T-helper 1 cell treated with Interleukin-12 subunit alpha and Interleukin-12 subunit beta and Interleukin-4 antibody, amounts not matched to agents 30 μg/mL and 1 μg/mL, for 36 hours (primary cell): ENCODE data around the gene ZNF710.

Experiments
- H3K27ac Mint-ChIP-seq: one replicate; pipeline ENCODE4 v1.8.0; 2021; ENCODE audit warnings: mild to moderate bottlenecking, mixed read lengths
- H3K27me3 Mint-ChIP-seq: one replicate; pipeline ENCODE4 v1.8.0; 2021; ENCODE audit warnings: low read depth, mixed read lengths
- H3K36me3 Mint-ChIP-seq: one replicate; pipeline ENCODE4 v1.8.0; 2021; ENCODE audit warnings: low read depth, mixed read lengths
- H3K4me1 Mint-ChIP-seq: one replicate; pipeline ENCODE4 v1.8.0; 2021; ENCODE audit warnings: low read depth, mixed read lengths
- H3K4me3 Mint-ChIP-seq: one replicate; pipeline ENCODE4 v1.8.0; 2021; ENCODE audit warnings: mild to moderate bottlenecking, moderate library complexity, mixed read lengths
- H3K9me3 Mint-ChIP-seq: one replicate; pipeline ENCODE4 v1.8.0; 2021; ENCODE audit warnings: mixed read lengths

The ZNF710 gene

GRCh38 chr15:90074916-90075315, 73.8 kb downstream of the ZNF710 start:
- H3K9me3 Mint-ChIP-seq: no peaks in the 10 kb centered on the region
- no peak overlapping the region for H3K4me3 Mint-ChIP-seq
- no peaks in the 10 kb centered on the region for H3K27me3 Mint-ChIP-seq
- no peak overlapping the region for H3K27ac Mint-ChIP-seq
- peaks cover 3% of the 10 kb centered on the region for H3K4me1 Mint-ChIP-seq
- H3K36me3 Mint-ChIP-seq: peaks cover 5% of the 10 kb centered on the region

DNA sequence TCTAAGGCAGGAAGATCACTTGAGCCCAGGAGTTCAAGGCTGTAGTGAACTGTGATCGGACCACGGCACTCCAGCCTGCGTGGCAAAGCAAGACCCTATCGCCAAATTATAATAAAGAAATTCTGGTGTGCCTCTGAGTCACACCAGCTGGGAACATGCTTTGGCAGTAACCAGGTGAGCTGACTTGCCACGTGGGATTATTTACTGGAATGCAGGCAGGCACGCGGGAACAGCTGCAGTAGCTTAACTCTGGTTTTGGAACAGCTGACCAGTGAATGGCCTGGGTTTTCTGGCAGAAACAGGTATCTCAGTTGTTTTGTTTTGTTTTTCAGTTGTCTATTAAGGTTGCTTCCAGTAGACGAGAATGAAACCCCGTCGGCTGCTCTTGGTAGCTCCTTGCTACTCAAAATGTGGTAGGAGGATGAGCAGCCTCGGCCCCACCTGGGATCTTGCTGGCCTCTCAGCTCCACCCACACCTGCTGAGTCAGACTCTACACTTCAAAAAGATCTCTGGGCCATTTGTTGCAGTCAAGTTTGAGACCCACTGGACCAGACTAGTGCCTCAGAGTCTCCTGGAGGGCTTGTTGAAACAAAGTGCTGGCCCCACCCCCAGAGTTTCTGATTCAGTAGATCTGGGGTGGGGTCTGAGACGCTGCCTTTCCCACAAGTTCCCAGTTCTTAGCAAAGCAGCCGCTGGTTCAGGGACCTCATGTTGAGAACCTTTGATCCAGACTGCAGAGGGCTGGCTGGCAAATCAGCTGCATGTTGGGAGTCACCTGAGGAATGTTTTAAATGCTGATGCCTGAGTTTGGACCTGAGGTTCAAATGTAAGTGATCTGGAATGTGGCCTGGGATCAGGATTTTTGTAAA, 74.5 kb downstream of the ZNF710 start:
- H3K4me3 Mint-ChIP-seq: no peak overlapping the region
- H3K9me3 Mint-ChIP-seq: no peaks in the 10 kb centered on the region
- no peaks in the 10 kb centered on the region for H3K27me3 Mint-ChIP-seq
- H3K4me1 Mint-ChIP-seq: peaks cover 3% of the 10 kb centered on the region
- H3K27ac Mint-ChIP-seq: no peak overlapping the region
- H3K36me3 Mint-ChIP-seq: peaks cover 6% of the 10 kb centered on the region

DNA sequence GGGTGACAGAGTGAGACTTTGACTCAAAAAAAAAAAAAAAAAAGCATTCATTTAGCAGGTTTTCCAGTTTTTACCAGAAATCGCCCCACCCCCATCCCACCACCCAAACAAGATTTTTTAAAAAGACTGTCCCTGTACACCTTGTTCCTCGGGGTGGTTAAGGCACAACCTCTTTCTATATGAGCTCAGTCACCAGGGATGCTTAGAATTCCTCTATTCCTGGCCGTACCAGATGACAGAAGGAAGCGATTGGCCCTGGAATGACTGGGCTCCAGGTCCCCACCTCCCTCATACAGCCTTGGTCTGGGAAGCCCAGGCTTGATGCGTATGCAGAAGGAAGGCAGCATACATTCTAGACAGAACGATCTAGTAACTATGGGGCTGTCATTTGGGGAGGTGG, 75.6 kb downstream of the ZNF710 start:
- no peaks in the 10 kb centered on the region for H3K27me3 Mint-ChIP-seq
- no peaks in the 10 kb centered on the region for H3K4me1 Mint-ChIP-seq
- H3K36me3 Mint-ChIP-seq: peaks cover 10% of the 10 kb centered on the region
- no peaks in the 10 kb centered on the region for H3K9me3 Mint-ChIP-seq
- H3K4me3 Mint-ChIP-seq: no peak overlapping the region
- no peak overlapping the region for H3K27ac Mint-ChIP-seq

DNA sequence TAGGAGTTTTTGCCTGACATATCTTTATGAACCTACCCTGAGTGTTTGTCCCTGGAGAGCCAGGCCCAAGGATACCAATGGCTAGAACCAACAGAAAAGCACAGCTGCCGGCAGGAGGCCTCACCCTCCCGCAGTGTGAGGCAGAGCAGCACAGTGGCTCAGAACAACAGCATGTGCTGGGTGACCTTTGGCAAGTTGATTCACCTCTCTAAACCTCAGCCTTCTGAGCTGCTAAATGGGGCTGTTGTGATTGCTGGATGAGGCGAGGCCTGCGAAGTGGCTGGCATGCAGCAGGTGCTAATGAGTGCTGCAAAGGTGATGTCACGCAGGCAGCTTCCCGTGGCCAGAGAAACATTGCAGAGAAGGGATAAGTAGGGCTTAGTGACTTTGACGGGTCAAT, 77.8 kb downstream of the ZNF710 start:
- H3K4me1 Mint-ChIP-seq: no peaks in the 10 kb centered on the region

DNA sequence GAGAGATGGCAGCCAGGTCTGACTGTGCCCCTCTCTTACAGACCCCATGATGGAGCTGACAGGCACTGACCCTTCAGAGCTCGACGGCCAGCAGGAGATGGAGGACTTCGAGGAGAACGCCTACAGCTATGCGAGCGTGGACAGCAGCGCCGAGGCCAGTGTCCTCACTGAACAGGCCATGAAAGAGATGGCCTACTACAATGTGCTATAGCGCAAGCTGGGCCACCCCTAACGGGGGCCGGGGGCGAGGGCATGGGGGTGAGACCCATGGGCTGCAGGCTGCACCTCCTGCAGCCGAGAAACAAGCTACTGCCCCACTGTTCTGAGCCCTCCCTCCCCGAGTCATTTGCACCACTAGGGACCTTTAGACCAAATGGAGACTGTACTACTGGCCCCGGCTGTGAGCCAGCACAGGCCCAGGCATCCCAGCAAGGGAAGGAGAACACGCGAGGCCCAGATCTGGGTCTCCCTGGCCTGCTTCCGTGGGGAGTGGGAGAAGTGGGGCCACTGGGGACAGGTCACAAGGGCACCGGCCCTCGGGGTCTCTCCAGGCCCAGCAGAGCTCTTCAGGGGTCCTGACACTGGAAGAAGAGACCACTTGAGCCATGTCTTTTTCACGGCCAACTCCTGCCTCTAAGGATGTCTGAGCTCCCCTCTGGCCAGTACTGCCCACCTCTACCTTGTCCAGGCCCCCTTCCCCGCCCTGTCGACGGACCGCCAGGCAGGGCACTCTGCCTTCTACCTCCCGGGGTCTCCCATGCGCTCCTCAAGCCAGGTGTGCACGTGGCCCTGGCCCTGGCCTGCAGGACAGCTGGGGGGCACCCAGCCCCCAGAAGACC, 78.7 kb downstream of the ZNF710 start:
- H3K4me3 Mint-ChIP-seq: no peak overlapping the region
- H3K36me3 Mint-ChIP-seq: peaks cover 17% of the 10 kb centered on the region
- no peaks in the 10 kb centered on the region for H3K4me1 Mint-ChIP-seq
- H3K27me3 Mint-ChIP-seq: no peaks in the 10 kb centered on the region
- no peaks in the 10 kb centered on the region for H3K9me3 Mint-ChIP-seq
- H3K27ac Mint-ChIP-seq: no peak overlapping the region

More for the DNA sequence above, 77.8 kb downstream of the ZNF710 start:
- Mint-ChIP-seq H3K27me3 (no peaks in the 10 kb centered on the region), H3K27ac (no peak overlapping the region), H3K4me3 (no peak overlapping the region), H3K36me3 (peaks cover 17% of the 10 kb centered on the region), H3K9me3 (no peaks in the 10 kb centered on the region)

DNA sequence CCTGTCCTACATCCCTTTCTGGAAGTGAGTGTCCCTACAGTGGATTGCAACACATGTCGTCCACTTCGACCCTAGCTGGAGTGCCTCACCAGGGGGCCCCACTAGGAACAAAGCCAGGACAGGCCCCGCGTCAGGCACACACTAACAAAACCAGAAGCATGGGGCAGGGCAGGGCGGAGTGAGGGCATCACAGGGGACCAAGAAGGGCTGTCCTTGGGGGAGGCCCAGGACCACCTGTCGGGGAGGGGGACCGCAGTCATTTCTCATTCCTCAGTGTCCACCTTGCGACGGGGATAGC, 79.3 kb downstream of the ZNF710 start:
- H3K27ac Mint-ChIP-seq: no peak overlapping the region

GRCh38 chr15:90080818-90081393, 79.8 kb downstream of the ZNF710 start:
- H3K36me3 Mint-ChIP-seq: peaks cover 17% of the 10 kb centered on the region
- no peaks in the 10 kb centered on the region for H3K9me3 Mint-ChIP-seq
- no peak overlapping the region for H3K27ac Mint-ChIP-seq
- H3K4me1 Mint-ChIP-seq: no peaks in the 10 kb centered on the region
- no peaks in the 10 kb centered on the region for H3K27me3 Mint-ChIP-seq
- H3K4me3 Mint-ChIP-seq: no peak overlapping the region

More for the DNA sequence above, 79.3 kb downstream of the ZNF710 start:
- no peaks in the 10 kb centered on the region for H3K27me3 Mint-ChIP-seq
- H3K36me3 Mint-ChIP-seq: peaks cover 17% of the 10 kb centered on the region
- no peaks in the 10 kb centered on the region for H3K4me1 Mint-ChIP-seq
- H3K9me3 Mint-ChIP-seq: no peaks in the 10 kb centered on the region
- H3K4me3 Mint-ChIP-seq: no peak overlapping the region

GRCh38 chr15:90082140-90082715, 81.1 kb downstream of the ZNF710 start:
- Mint-ChIP-seq H3K9me3 (no peaks in the 10 kb centered on the region), H3K27me3 (no peaks in the 10 kb centered on the region), H3K4me3 (no peak overlapping the region), H3K27ac (no peak overlapping the region), H3K36me3 (peaks cover 27% of the 10 kb centered on the region), H3K4me1 (peaks cover 8% of the 10 kb centered on the region)

DNA sequence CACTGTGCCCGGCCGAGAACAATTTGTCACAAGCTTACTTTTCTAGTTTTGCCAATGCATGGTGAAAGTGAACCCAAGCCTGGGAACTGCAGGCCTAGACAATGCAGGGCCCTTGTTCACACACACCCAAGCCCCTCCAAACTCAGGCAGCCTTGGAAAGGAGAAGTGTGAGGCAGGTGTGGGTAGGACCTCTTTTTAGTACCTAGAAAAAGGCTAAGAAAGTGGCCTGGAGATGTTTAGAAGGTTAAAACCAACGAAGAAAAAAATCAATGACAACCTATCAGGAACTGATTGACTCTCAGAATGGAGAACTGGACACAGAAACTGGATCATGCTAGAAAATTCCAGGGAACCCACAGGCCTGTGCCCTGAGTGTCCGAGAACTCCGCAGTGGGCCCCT, 82.3 kb downstream of the ZNF710 start:
- Mint-ChIP-seq H3K4me1 (peaks cover 11% of the 10 kb centered on the region), H3K9me3 (no peaks in the 10 kb centered on the region), H3K27ac (no peak overlapping the region), H3K36me3 (peaks cover 38% of the 10 kb centered on the region), H3K27me3 (no peaks in the 10 kb centered on the region), H3K4me3 (no peak overlapping the region)

GRCh38 chr15:90083954-90084607, 83.0 kb downstream of the ZNF710 start:
- H3K4me3 Mint-ChIP-seq: no peak overlapping the region
- no peaks in the 10 kb centered on the region for H3K27me3 Mint-ChIP-seq
- peaks cover 39% of the 10 kb centered on the region for H3K36me3 Mint-ChIP-seq
- H3K9me3 Mint-ChIP-seq: no peaks in the 10 kb centered on the region
- H3K4me1 Mint-ChIP-seq: peaks cover 11% of the 10 kb centered on the region
- H3K27ac Mint-ChIP-seq: no peak overlapping the region

DNA sequence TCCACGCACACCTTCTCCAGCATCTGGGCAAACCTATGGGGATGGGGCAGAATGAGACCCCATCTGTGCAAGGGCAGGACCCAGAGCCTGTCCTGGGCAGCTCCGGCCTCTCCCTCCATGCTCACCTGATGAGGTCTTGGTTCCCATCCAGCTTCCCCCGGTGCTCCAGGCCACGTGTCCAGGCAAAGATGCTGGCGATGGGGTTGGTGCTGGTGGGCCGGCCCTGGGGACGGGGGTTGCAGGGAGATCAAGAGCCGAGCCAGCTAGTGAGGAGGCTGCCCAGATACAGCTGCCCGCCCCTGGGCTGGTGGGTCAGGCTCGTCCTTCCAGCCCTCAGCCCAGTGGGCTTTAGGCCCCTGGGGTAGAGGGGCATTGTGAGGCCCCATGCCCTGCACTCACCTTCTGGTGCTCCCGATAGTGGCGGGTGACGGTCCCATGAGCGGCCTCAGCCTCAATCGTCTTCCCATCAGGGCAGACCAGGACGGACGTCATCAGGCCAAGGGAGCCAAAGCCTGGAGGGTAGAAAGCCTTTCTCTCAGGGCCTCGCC, 83.8 kb downstream of the ZNF710 start:
- Mint-ChIP-seq H3K36me3 (peaks cover 44% of the 10 kb centered on the region), H3K9me3 (no peaks in the 10 kb centered on the region), H3K4me3 (no peak overlapping the region), H3K27me3 (no peaks in the 10 kb centered on the region), H3K4me1 (peaks cover 12% of the 10 kb centered on the region), H3K27ac (no peak overlapping the region)

GRCh38 chr15:90085565-90085964, 84.4 kb downstream of the ZNF710 start:
- Mint-ChIP-seq H3K27ac (no peak overlapping the region), H3K9me3 (no peaks in the 10 kb centered on the region), H3K4me1 (peaks cover 13% of the 10 kb centered on the region), H3K36me3 (peaks cover 44% of the 10 kb centered on the region), H3K4me3 (no peak overlapping the region), H3K27me3 (no peaks in the 10 kb centered on the region)

DNA sequence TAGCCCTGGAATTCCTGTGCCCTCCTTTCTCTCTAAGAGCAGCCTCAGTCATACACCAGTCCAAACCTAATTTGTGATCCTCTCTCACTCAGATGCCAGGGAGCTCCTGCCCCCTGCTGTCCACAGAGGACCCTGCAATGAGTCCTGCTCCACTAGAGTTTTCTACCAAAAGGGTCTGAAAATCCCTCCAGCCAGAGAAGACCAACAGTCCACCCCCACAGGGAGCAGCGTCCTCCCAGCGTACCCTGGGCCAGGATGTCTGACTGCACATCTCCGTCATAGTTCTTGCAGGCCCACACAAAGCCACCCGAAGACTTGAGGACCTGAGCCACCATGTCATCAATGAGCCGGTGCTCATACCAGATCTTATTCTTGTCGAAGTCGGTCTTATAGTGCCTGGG, 85.7 kb downstream of the ZNF710 start:
- Mint-ChIP-seq H3K4me1 (peaks cover 16% of the 10 kb centered on the region), H3K27me3 (no peaks in the 10 kb centered on the region), H3K27ac (no peak overlapping the region), H3K4me3 (no peak overlapping the region), H3K36me3 (peaks cover 48% of the 10 kb centered on the region), H3K9me3 (no peaks in the 10 kb centered on the region)
